HCT116 (cell line): ENCODE measurements around the gene RBM38. TPM values are rescaled to one million over a fixed set of nuclear protein-coding genes. Genes with fewer than 3 reads are reported as not detected.

Source experiments
- ATAC-seq: fragments of 200-7000 bp; cut with Tn5 transposase; 2 replicates; pipeline ENCODE4 v1.9.1; 2020; ENCODE audit warnings: mild to moderate bottlenecking, moderate library complexity
- BruUV-seq: library from RNA; stranded (reverse); fragments of 400-500 nt; replicated peaks from 2 replicates; lab custom pipeline; 2021; lab: Mats Ljungman, UMichigan
- CTCF ChIA-PET: fragments of 300-600 bp; sonication (Branson Sonifier 250); formaldehyde crosslinking; loops from one replicate; lab custom pipeline; 2021; ENCODE audit warnings: antibody characterized with exemption; lab: Charles Lee
- POLR2A ChIA-PET: fragments of 300-600, 350-600 bp; sonication (Branson Sonifier 250); formaldehyde crosslinking; loops from one replicate; lab custom pipeline; 2021; ENCODE audit warnings: antibody characterized with exemption; lab: Charles Lee
- RAD21 ChIA-PET, 2 experiments: fragments of 300-600 bp; sonication (Branson Sonifier 250); formaldehyde crosslinking; loops; one replicate each; lab custom pipeline; 2023; ENCODE audit warnings: low total read pairs in 2 of 2; ENCODE audit not compliant: uncharacterized antibody in 2 of 2, unreplicated experiment in 2 of 2, low non-redundant PET in 1 of 2; lab: Charles Lee
- DNase-seq: peaks from one replicate; pipeline ENCODE4 v3.0.0-alpha.2; 2010; ENCODE audit warnings: low read depth, low spot score
- H2AFZ ChIP-seq: fragments of 200-600 bp; shearing (Covaris generic), sonication (generic); 2 replicates; pipeline ENCODE4 v1.6.1; 2017; ENCODE audit warnings: low read depth, mixed run types, mixed read lengths, antibody characterized with exemption, low read length; ENCODE audit not compliant: poor library complexity, severe bottlenecking
- H3K27ac ChIP-seq: 2 replicates; pipeline ENCODE4 v1.5.1; 2012; ENCODE audit warnings: low read depth, low read length
- H3K27me3 ChIP-seq: fragments of 200-600 bp; sonication (generic); 2 replicates; pipeline ENCODE4 v1.6.1; 2016; ENCODE audit warnings: mixed run types, low read length, mixed read lengths; ENCODE audit not compliant: insufficient read depth
- H3K36me3 ChIP-seq, 2 experiments: fragments of 200-500 bp in 1 of 2; fragments of 200-600 bp in 1 of 2; sonication (Bioruptor generic) in 1 of 2; sonication (generic) in 1 of 2; 2 replicates each; pipeline versions ENCODE4 v1.5.1 to v1.6.1; 2014 to 2016; ENCODE audit warnings: low read length in 2 of 2, inconsistent platforms in 1 of 2, mixed read lengths in 1 of 2, mixed run types in 1 of 2; ENCODE audit not compliant: insufficient read depth in 2 of 2, control insufficient read depth in 1 of 2
- H3K4me1 ChIP-seq, 2 experiments: fragments of 200-600 bp in 1 of 2; sonication (generic) in 1 of 2; 2 replicates each; pipeline versions ENCODE4 v1.5.1 to v1.6.1; 2012 to 2017; ENCODE audit warnings: low read length in 2 of 2, inconsistent platforms in 1 of 2, mild to moderate bottlenecking in 1 of 2, mixed read lengths in 1 of 2, mixed run types in 1 of 2, moderate library complexity in 1 of 2; ENCODE audit not compliant: insufficient read depth in 2 of 2, control insufficient read depth in 1 of 2
- H3K4me2 ChIP-seq: fragments of 200-600 bp; sonication (generic); 2 replicates; pipeline ENCODE4 v1.6.1; 2017; ENCODE audit warnings: mixed run types, low read length, mixed read lengths
- H3K4me3 ChIP-seq, 2 experiments: fragments of 200-600 bp in 1 of 2; sonication (generic) in 1 of 2; replicated peaks in 1 of 2; 2 replicates each; pipeline ENCODE4 v1.5.1; 2011 to 2016; ENCODE audit warnings: low read length in 2 of 2, control low read depth in 1 of 2, low read depth in 1 of 2, mild to moderate bottlenecking in 1 of 2, mixed read lengths in 1 of 2, mixed run types in 1 of 2
- H3K79me2 ChIP-seq: fragments of 200-600 bp; sonication (generic); 2 replicates; pipeline ENCODE4 v1.6.1; 2017; ENCODE audit warnings: mild to moderate bottlenecking, mixed run types, low read length, moderate library complexity, mixed read lengths; ENCODE audit not compliant: insufficient read depth
- H3K9ac ChIP-seq: fragments of 200-600 bp; sonication (generic); 2 replicates; pipeline ENCODE4 v1.6.1; 2016; ENCODE audit warnings: low read length, mixed read lengths
- H3K9me2 ChIP-seq: fragments of 200-600 bp; sonication (generic), shearing (Covaris generic); 2 replicates; pipeline ENCODE4 v1.6.1; 2017; ENCODE audit warnings: mixed run types, mild to moderate bottlenecking, moderate library complexity; ENCODE audit not compliant: insufficient read depth
- H3K9me3 ChIP-seq, 2 experiments: fragments of 200-500 bp in 1 of 2; fragments of 200-600 bp in 1 of 2; sonication (Bioruptor generic) in 1 of 2; sonication (generic) in 1 of 2; 2 replicates each; pipeline ENCODE4 v1.6.1; 2014 to 2017; ENCODE audit warnings: low read length in 2 of 2, mixed read lengths in 2 of 2, inconsistent platforms in 1 of 2, low read depth in 1 of 2, mild to moderate bottlenecking in 1 of 2, mixed run types in 1 of 2, moderate library complexity in 1 of 2; ENCODE audit not compliant: control insufficient read depth in 1 of 2, insufficient read depth in 1 of 2
- H4K20me1 ChIP-seq: fragments of 200-600 bp; sonication (generic), shearing (Covaris generic); 2 replicates; pipeline ENCODE4 v1.6.1; 2017; ENCODE audit warnings: mixed run types, mild to moderate bottlenecking, moderate library complexity; ENCODE audit not compliant: insufficient read depth
- CBX3 ChIP-seq: IDR thresholded peaks from 2 replicates; pipeline ENCODE4 v1.6.1; 2012; ENCODE audit warnings: low read depth
- EGR1 ChIP-seq: IDR thresholded peaks from 2 replicates; pipeline ENCODE4 v1.6.1; 2012; ENCODE audit warnings: low read depth
- ELF1 ChIP-seq: IDR thresholded peaks from 2 replicates; pipeline ENCODE4 v1.6.1; 2012; ENCODE audit warnings: low read depth, borderline replicate concordance
- EZH2 ChIP-seq: fragments of 200-600 bp; sonication (generic); IDR thresholded peaks from 2 replicates; pipeline ENCODE4 v1.6.1; 2017; ENCODE audit warnings: antibody characterized with exemption, mixed run types
- EZH2phosphoT487 ChIP-seq: fragments of 200-600 bp; IDR thresholded peaks from 2 replicates; pipeline ENCODE4 v1.6.1; 2018; ENCODE audit warnings: antibody characterized with exemption, borderline replicate concordance
- FOSL1 ChIP-seq: IDR thresholded peaks from 2 replicates; pipeline ENCODE4 v1.6.1; 2012; ENCODE audit warnings: low read depth
- JUND ChIP-seq: IDR thresholded peaks from 2 replicates; pipeline ENCODE4 v1.6.1; 2012
- POLR2A ChIP-seq: IDR thresholded peaks from 2 replicates; pipeline ENCODE4 v1.7.0; 2011; ENCODE audit warnings: borderline replicate concordance; ENCODE audit not compliant: insufficient read depth, insufficient read length; ENCODE audit errors: extremely low read depth
- RAD21 ChIP-seq: IDR thresholded peaks from 2 replicates; pipeline ENCODE4 v1.6.1; 2012; ENCODE audit warnings: low read depth, mild to moderate bottlenecking
- SIN3A ChIP-seq: IDR thresholded peaks from 2 replicates; pipeline ENCODE4 v1.6.1; 2012; ENCODE audit warnings: low read depth
- SP1 ChIP-seq: IDR thresholded peaks from 2 replicates; pipeline ENCODE4 v1.6.1; 2012; ENCODE audit warnings: low read depth
- SRF ChIP-seq: IDR thresholded peaks from 2 replicates; pipeline ENCODE4 v1.6.1; 2012; ENCODE audit warnings: low read depth
- YY1 ChIP-seq: IDR thresholded peaks from 2 replicates; pipeline ENCODE4 v1.6.1; 2011; ENCODE audit warnings: low read length, low read depth, moderate library complexity, mild to moderate bottlenecking; ENCODE audit not compliant: insufficient replicate concordance; ENCODE audit errors: extremely low read depth
- ZFX ChIP-seq: fragments of 450-650 bp; IDR thresholded peaks from 2 replicates; pipeline ENCODE4 v1.6.1; 2017
- ZNF274 ChIP-seq: fragments of 200-500 bp; sonication (Bioruptor generic); IDR thresholded peaks from 2 replicates; pipeline ENCODE4 v1.6.1; 2014; ENCODE audit warnings: mild to moderate bottlenecking, low read depth, low read length, inconsistent platforms
- intact Hi-C: fragments of 100-400 bp; cut with micrococcal nuclease; formaldehyde crosslinking; loops from 2 replicates; pipeline ENCODE4 v1.10.0; 2022
- total RNA-seq: library from RNA; stranded (reverse); gene quantifications from one replicate; pipeline ENCODE4 v1.2.1, GENCODE V29; 2021; ENCODE audit not compliant: unreplicated experiment
- TF ChIP-seq, protein P1 (sequence below): IDR thresholded peaks from 2 replicates; pipeline ENCODE4 v1.6.1; 2012
- TF ChIP-seq, protein P2 (sequence below): IDR thresholded peaks from 2 replicates; pipeline ENCODE4 v1.6.1; 2012
- TF ChIP-seq, protein P3 (sequence below): IDR thresholded peaks from 2 replicates; pipeline ENCODE4 v1.6.1; 2011; ENCODE audit warnings: mild to moderate bottlenecking, low read length, moderate library complexity; ENCODE audit not compliant: insufficient replicate concordance; ENCODE audit errors: extremely low read depth
- TF ChIP-seq, protein P4 (sequence below): IDR thresholded peaks from 2 replicates; pipeline ENCODE4 v1.6.1; 2012; ENCODE audit warnings: low read depth

RBM38 gene
- total RNA-seq, 1 experiment from 2014 or later, result 36.2 TPM

DNA sequence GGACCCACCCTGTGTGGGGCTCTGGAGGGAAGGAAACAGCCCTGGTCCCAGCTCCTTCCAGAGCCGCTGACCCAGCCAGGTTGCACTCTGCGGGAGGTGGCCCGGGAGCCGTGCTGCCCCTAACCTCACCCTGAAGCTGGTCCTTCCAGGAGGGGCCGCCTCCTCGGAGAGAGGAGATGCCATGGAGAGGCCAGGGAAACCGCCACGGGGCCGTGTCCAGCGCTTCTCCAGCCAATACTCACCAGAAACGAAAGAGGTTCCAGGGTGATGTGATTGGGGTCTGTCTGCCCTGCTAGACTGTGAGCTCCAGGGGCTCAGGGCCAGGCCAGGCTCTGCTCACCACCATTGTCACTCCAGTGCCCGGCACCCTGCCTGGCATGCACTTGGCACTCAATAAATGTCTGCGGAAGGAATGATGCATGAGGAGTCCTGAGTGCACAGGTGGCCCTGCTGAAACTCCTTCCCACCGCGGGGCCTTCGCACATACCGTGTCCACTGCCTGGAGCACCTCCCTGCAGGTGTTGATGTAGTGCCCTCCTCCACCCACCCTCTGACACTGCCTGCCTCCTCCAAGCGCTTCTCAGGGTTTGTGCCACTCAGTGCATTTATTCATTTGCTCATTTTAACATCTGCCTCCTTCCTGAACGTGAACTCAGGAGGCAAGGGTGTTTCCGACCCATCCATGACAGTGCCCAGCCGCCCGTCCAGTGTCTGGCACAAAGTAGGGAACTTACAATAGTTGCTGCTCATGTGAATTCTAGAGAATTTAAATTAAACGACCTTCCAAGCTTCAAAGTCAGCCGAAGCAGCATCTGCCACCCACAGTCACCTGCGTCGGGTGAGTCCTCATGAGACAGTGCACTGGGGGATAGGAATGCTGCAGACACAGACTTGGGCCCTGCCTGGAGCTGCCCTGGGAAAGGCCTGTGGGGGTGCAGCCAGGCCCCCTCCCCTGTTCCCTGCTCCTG lies 30.3 kb downstream of the RBM38 start:
- H3K9me2 ChIP-seq, result no peaks in the 10 kb centered on the region
- ATAC-seq, result no peak
- H3K79me2 ChIP-seq, result no peaks in the 10 kb centered on the region
- H3K27ac ChIP-seq, result no peak overlapping the region
- no peak overlapping the region for H3K4me3 ChIP-seq
- H3K9ac ChIP-seq, result no peak overlapping the region
- ChIA-PET POLR2A (no interaction called here), RAD21 (no interaction called here), CTCF (no interaction called here)
- H3K27me3 ChIP-seq, result peaks cover 4% of the 10 kb centered on the region; the same call in 1 of the 2 replicates
- BruUV-seq, result no TSS peak
- DNase-seq, result no peak
- intact Hi-C loops, result no loop called here
- no peaks in the 10 kb centered on the region for H3K36me3 ChIP-seq
- peaks cover 7 to 8% of the 10 kb centered on the region in 2 experiments for H3K4me1 ChIP-seq
- H2AFZ ChIP-seq, result no peak overlapping the region
- no peaks in the 10 kb centered on the region for H4K20me1 ChIP-seq
- no peak overlapping the region for H3K4me2 ChIP-seq
- H3K9me3 ChIP-seq, result no peaks in the 10 kb centered on the region
- TF ChIP-seq, protein P1, sequence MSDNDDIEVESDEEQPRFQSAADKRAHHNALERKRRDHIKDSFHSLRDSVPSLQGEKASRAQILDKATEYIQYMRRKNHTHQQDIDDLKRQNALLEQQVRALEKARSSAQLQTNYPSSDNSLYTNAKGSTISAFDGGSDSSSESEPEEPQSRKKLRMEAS, result no peak
- TF ChIP-seq POLR2A (no peak), ZFX (no peak), EGR1 (no peak), FOSL1 (no peak), SP1 (no peak), ELF1 (no peak), ZNF274 (no peak), EZH2phosphoT487 (no peak), RAD21 (no peak), CBX3 (no peak), SIN3A (no peak), EZH2 (no peak), SRF (no peak), JUND (no peak), YY1 (no peak)
- TF ChIP-seq, protein P2, sequence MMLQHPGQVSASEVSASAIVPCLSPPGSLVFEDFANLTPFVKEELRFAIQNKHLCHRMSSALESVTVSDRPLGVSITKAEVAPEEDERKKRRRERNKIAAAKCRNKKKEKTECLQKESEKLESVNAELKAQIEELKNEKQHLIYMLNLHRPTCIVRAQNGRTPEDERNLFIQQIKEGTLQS, result no peak
- TF ChIP-seq, protein P3, sequence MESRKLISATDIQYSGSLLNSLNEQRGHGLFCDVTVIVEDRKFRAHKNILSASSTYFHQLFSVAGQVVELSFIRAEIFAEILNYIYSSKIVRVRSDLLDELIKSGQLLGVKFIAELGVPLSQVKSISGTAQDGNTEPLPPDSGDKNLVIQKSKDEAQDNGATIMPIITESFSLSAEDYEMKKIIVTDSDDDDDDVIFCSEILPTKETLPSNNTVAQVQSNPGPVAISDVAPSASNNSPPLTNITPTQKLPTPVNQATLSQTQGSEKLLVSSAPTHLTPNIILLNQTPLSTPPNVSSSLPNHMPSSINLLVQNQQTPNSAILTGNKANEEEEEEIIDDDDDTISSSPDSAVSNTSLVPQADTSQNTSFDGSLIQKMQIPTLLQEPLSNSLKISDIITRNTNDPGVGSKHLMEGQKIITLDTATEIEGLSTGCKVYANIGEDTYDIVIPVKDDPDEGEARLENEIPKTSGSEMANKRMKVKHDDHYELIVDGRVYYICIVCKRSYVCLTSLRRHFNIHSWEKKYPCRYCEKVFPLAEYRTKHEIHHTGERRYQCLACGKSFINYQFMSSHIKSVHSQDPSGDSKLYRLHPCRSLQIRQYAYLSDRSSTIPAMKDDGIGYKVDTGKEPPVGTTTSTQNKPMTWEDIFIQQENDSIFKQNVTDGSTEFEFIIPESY, result no peak
- TF ChIP-seq, protein P4, sequence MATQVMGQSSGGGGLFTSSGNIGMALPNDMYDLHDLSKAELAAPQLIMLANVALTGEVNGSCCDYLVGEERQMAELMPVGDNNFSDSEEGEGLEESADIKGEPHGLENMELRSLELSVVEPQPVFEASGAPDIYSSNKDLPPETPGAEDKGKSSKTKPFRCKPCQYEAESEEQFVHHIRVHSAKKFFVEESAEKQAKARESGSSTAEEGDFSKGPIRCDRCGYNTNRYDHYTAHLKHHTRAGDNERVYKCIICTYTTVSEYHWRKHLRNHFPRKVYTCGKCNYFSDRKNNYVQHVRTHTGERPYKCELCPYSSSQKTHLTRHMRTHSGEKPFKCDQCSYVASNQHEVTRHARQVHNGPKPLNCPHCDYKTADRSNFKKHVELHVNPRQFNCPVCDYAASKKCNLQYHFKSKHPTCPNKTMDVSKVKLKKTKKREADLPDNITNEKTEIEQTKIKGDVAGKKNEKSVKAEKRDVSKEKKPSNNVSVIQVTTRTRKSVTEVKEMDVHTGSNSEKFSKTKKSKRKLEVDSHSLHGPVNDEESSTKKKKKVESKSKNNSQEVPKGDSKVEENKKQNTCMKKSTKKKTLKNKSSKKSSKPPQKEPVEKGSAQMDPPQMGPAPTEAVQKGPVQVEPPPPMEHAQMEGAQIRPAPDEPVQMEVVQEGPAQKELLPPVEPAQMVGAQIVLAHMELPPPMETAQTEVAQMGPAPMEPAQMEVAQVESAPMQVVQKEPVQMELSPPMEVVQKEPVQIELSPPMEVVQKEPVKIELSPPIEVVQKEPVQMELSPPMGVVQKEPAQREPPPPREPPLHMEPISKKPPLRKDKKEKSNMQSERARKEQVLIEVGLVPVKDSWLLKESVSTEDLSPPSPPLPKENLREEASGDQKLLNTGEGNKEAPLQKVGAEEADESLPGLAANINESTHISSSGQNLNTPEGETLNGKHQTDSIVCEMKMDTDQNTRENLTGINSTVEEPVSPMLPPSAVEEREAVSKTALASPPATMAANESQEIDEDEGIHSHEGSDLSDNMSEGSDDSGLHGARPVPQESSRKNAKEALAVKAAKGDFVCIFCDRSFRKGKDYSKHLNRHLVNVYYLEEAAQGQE, result no peak
